NB4 (cell line): Measurements from ENCODE around the gene GZMM.

Experiments
- CTCF ChIP-seq: IDR thresholded peaks from one replicate; pipeline ENCODE4 v1.5.1; 2012; ENCODE audit warnings: low read depth, low read length
- POLR2A ChIP-seq: IDR thresholded peaks from 2 replicates; pipeline ENCODE4 v1.6.1; 2011; ENCODE audit warnings: mild to moderate bottlenecking; ENCODE audit not compliant: insufficient read length; ENCODE audit errors: extremely low read depth

GRCh38 chr19:532561-533363 lies 11.1 kb upstream of the GZMM start:
- TF ChIP-seq CTCF = peak; percentile 38
- TF ChIP-seq POLR2A = no peak
